ENCODE results near the gene JAKMIP2.

The JAKMIP2 gene

GRCh38 chr5:147560718-147561331 is 221.7 kb downstream of the JAKMIP2 start:
- H3K27ac ChIP-seq (replicated peaks) = no peak overlapping the region
- TF ChIP-seq SPI1 (IDR thresholded peaks at IDR 0.05; ENCODE audit: borderline replicate concordance, low read depth) (no peak), GABPA (IDR thresholded peaks at IDR 0.05; ENCODE audit: low read depth) (no peak), POLR2AphosphoS5 (IDR thresholded peaks at IDR 0.05; ENCODE audit: low read depth) (no peak), REST (IDR thresholded peaks at IDR 0.05; ENCODE audit: insufficient replicate concordance, low read depth) (no peak), CTCF (IDR thresholded peaks at IDR 0.05; ENCODE audit: insufficient read depth, low read length) (no peak)
- H3K27me3 ChIP-seq (ENCODE audit: insufficient read depth, poor library complexity, severe bottlenecking) = no peaks in the 10 kb centered on the region
- H3K4me3 ChIP-seq (replicated peaks; ENCODE audit: insufficient read depth, low read length) = no peak overlapping the region
- no peak for DNase-seq (ENCODE audit: low read depth in 1 of 2, low spot score in 1 of 2)

GRCh38 chr5:147559749-147560148 is 222.8 kb downstream of the JAKMIP2 start:
- H3K27ac ChIP-seq (replicated peaks) = no peak overlapping the region
- no peak overlapping the region for H3K4me3 ChIP-seq (replicated peaks; ENCODE audit: insufficient read depth, low read length)
- peaks cover 2% of the 10 kb centered on the region for H3K27me3 ChIP-seq (ENCODE audit: insufficient read depth, poor library complexity, severe bottlenecking)
- DNase-seq (ENCODE audit: low read depth in 1 of 2, low spot score in 1 of 2) = no peak
- TF ChIP-seq CTCF (IDR thresholded peaks at IDR 0.05; ENCODE audit: insufficient read depth, low read length) (no peak), REST (IDR thresholded peaks at IDR 0.05; ENCODE audit: insufficient replicate concordance, low read depth) (no peak)

- H3K27me3 ChIP-seq (ENCODE audit: insufficient read depth, poor library complexity, severe bottlenecking) = peaks cover 2% of the 10 kb centered on the region
- no peak overlapping the region for H3K4me3 ChIP-seq (replicated peaks; ENCODE audit: insufficient read depth, low read length)
- H3K27ac ChIP-seq (replicated peaks) = no peak overlapping the region
- no peak for DNase-seq (ENCODE audit: low read depth in 1 of 2, low spot score in 1 of 2)
- no peak for TF ChIP-seq GABPA (IDR thresholded peaks at IDR 0.05; ENCODE audit: low read depth)
- no peak for TF ChIP-seq POLR2AphosphoS5 (IDR thresholded peaks at IDR 0.05; ENCODE audit: low read depth)
- no peak for TF ChIP-seq CTCF (IDR thresholded peaks at IDR 0.05; ENCODE audit: insufficient read depth, low read length)
- no peak for TF ChIP-seq SPI1 (IDR thresholded peaks at IDR 0.05; ENCODE audit: borderline replicate concordance, low read depth)
- no peak for TF ChIP-seq REST (IDR thresholded peaks at IDR 0.05; ENCODE audit: insufficient replicate concordance, low read depth)
These were observed 223.7 kb downstream of the JAKMIP2 start for GRCh38 chr5:147558826-147559225.

All from HL-60 (cell line).